Activated CD8-positive, alpha-beta T cell treated with anti-CD3 and anti-CD28 coated beads for 36 hours (primary cell): ENCODE results near the gene CMTM7. TPM values are rescaled to one million over a fixed set of nuclear protein-coding genes. Genes with fewer than 3 reads are reported as not detected.

ENCODE experiments used
- ATAC-seq: fragments of 200-7000 bp; cut with Tn5 transposase; one replicate; pipeline ENCODE4 v1.10.0; 2021; ENCODE audit warnings: mild to moderate bottlenecking, moderate library complexity
- CTCF ChIA-PET: fragments of 350-600 bp; sonication (Branson Sonifier 250); formaldehyde crosslinking; loops from one replicate; lab custom pipeline; 2021; ENCODE audit warnings: antibody characterized with exemption; lab: Charles Lee
- POLR2A ChIA-PET: fragments of 350-600 bp; sonication (Branson Sonifier 250); formaldehyde crosslinking; loops from one replicate; lab custom pipeline; 2021; ENCODE audit warnings: antibody characterized with exemption; lab: Charles Lee
- DNase-seq: peaks from one replicate; pipeline ENCODE4 v3.0.0-alpha.2; 2020
- H3K27ac Mint-ChIP-seq: one replicate; pipeline ENCODE4 v1.8.0; 2021; ENCODE audit warnings: mild to moderate bottlenecking, mixed read lengths
- H3K27me3 Mint-ChIP-seq: one replicate; pipeline ENCODE4 v1.8.0; 2021; ENCODE audit warnings: mixed read lengths
- H3K36me3 Mint-ChIP-seq: one replicate; pipeline ENCODE4 v1.8.0; 2021; ENCODE audit warnings: low read depth, mixed read lengths
- H3K4me1 Mint-ChIP-seq: one replicate; pipeline ENCODE4 v1.8.0; 2021; ENCODE audit warnings: low read depth, mixed read lengths
- H3K4me3 Mint-ChIP-seq: one replicate; pipeline ENCODE4 v1.8.0; 2021; ENCODE audit warnings: mild to moderate bottlenecking, moderate library complexity, mixed read lengths
- H3K9me3 Mint-ChIP-seq: one replicate; pipeline ENCODE4 v1.8.0; 2021; ENCODE audit warnings: mixed read lengths
- intact Hi-C: fragments of 100-400 bp; cut with micrococcal nuclease; formaldehyde crosslinking; loops from one replicate; pipeline ENCODE4 v1.10.0; 2022
- total RNA-seq, 2 experiments: library from RNA; stranded (reverse); gene quantifications; one replicate each; pipeline ENCODE4 v1.2.3, GENCODE V29; 2021
- TF ChIP-seq, protein P1 (sequence below): fragments of 200-600 bp; IDR thresholded peaks from one replicate; pipeline ENCODE4 v1.8.0; 2022; ENCODE audit warnings: antibody characterized with exemption, mild to moderate bottlenecking

The CMTM7 gene
- total RNA-seq, 2 experiments from 2014 or later: 36.1 to 37.2 TPM

DNA sequence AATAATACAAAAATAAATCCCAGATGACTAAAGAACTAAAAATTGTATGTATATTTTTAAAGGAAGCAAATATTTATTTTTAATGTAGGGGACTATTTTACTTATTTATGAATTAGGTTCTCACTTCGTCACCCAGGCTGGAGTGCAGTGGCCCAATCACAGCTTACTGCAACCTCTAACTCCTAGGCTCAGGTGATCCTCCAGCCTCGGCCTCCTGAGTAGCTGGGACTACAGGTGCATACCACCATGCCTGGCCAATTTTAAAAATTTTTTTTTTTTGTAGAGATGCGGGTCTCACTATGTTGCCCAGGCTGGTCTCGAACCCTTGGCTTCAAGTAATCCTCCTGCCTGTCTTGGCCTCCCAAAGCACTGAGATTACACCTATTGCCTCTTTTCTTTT is 42.6 kb downstream of the CMTM7 start:
- CTCF ChIA-PET: interaction anchor here (0.8 to 3.2 kb wide), 6 partner anchors 10 to 59 kb away, joined by 3 to 23 read pairs (median 10); no protein-coding TSS in a partner anchor
- Mint-ChIP-seq H3K4me1 (peaks cover 84% of the 10 kb centered on the region), H3K4me3 (no peak overlapping the region), H3K9me3 (no peaks in the 10 kb centered on the region), H3K27ac (no peak overlapping the region), H3K27me3 (no peaks in the 10 kb centered on the region), H3K36me3 (peaks cover 30% of the 10 kb centered on the region)
- ATAC-seq: no peak
- POLR2A ChIA-PET: interaction anchor here (0.9 to 3.5 kb wide), 6 partner anchors 10 to 39 kb away, joined by 3 to 34 read pairs (median 6); no protein-coding TSS in a partner anchor
- no peak for DNase-seq
- intact Hi-C loops: no loop called here
- TF ChIP-seq, protein P1, sequence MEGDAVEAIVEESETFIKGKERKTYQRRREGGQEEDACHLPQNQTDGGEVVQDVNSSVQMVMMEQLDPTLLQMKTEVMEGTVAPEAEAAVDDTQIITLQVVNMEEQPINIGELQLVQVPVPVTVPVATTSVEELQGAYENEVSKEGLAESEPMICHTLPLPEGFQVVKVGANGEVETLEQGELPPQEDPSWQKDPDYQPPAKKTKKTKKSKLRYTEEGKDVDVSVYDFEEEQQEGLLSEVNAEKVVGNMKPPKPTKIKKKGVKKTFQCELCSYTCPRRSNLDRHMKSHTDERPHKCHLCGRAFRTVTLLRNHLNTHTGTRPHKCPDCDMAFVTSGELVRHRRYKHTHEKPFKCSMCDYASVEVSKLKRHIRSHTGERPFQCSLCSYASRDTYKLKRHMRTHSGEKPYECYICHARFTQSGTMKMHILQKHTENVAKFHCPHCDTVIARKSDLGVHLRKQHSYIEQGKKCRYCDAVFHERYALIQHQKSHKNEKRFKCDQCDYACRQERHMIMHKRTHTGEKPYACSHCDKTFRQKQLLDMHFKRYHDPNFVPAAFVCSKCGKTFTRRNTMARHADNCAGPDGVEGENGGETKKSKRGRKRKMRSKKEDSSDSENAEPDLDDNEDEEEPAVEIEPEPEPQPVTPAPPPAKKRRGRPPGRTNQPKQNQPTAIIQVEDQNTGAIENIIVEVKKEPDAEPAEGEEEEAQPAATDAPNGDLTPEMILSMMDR: no peak

DNA sequence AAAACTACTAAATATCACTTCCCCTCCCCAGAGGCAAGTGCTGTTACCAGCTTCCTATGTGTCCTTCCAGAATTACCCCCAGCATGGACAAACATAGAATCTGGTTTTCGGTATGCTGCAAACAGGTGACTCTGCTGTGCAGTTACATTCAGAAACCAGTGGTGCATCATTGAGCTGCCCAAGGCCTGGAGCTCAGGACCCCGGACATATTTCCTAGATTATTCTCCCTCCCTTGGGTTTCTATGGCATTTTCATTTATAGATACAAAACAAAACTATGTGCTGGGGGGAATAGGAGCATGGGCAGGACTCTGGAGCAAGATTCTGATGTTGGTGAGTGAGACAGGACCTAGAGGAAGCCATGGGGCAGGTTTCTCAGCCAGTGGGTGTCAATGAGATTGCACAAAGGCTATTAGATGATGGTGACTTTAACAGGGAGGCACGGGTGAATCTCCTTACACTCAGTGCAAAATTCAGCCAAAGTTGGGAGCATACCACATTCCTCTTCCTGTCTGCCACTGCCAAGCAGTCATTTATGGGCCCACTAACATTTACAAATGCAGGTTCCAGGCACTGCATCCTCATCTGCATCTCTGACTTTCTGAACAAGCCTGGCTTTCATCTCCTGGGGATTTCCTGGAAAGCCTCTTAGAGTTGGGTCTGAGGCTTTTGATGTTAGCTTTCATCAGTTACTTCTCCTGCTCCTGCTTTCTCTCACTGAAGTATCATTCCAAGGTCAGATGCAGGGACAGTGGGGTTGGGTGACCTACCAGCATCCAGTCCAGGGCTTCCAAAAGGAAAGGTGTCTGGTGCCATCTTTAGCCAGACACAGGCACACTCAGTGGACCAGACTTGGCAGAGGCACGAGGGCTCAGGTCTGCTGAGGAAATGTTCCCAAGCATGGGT is 44.5 kb downstream of the CMTM7 start:
- intact Hi-C loops: no loop called here
- POLR2A ChIA-PET: interaction anchor here (1.2 to 1.4 kb wide), 2 partner anchors 13 to 20 kb away, joined by 3 to 5 read pairs; no protein-coding TSS in a partner anchor

DNA sequence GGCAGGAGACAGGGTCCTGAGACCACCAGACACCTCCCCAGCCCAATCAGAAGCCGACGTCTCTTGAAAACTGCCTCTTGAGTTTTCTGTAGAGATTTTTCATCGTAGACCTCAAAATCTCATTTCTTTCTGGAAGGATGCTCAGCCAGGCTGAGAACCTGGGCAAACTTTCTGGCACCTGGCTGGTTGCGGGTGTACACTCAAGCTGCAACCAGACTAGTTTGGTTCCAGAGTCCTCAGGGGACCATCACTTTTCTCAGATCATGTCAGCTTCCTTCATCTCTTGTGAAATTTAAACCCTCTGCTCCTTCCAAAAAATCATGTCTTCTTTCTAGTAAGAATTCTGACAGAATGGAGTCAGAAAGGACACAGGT is 45.1 kb downstream of the CMTM7 start:
- intact Hi-C loops: no loop called here
- TF ChIP-seq, protein P1: no peak
- ChIA-PET CTCF (interaction anchor here (1.6 to 3.9 kb wide), 3 partner anchors 23 to 63 kb away, joined by 4 to 18 read pairs (median 16); no protein-coding TSS in a partner anchor), POLR2A (interaction anchor here (1.2 kb wide), 1 partner anchor 14 kb away, joined by 3 read pairs; no protein-coding TSS in a partner anchor)
- H3K27me3 Mint-ChIP-seq: no peaks in the 10 kb centered on the region
- H3K27ac Mint-ChIP-seq: peak overlapping the region; percentile 88
- H3K4me3 Mint-ChIP-seq: no peak overlapping the region
- H3K4me1 Mint-ChIP-seq: peaks cover 85% of the 10 kb centered on the region
- no peak for DNase-seq
- no peaks in the 10 kb centered on the region for H3K9me3 Mint-ChIP-seq
- peaks cover 22% of the 10 kb centered on the region for H3K36me3 Mint-ChIP-seq
- no peak for ATAC-seq

More for the DNA sequence above, 44.5 kb downstream of the CMTM7 start:
- Mint-ChIP-seq H3K36me3 (peaks cover 22% of the 10 kb centered on the region), H3K4me3 (no peak overlapping the region), H3K27me3 (no peaks in the 10 kb centered on the region), H3K9me3 (no peaks in the 10 kb centered on the region), H3K4me1 (peaks cover 85% of the 10 kb centered on the region), H3K27ac (peak overlapping the region; percentile 88)
- CTCF ChIA-PET: interaction anchor here (1.0 to 3.9 kb wide), 3 partner anchors 11 to 62 kb away, joined by 3 to 18 read pairs (median 16); no protein-coding TSS in a partner anchor
- no peak for DNase-seq
- TF ChIP-seq, protein P1: no peak
- ATAC-seq: no peak

DNA sequence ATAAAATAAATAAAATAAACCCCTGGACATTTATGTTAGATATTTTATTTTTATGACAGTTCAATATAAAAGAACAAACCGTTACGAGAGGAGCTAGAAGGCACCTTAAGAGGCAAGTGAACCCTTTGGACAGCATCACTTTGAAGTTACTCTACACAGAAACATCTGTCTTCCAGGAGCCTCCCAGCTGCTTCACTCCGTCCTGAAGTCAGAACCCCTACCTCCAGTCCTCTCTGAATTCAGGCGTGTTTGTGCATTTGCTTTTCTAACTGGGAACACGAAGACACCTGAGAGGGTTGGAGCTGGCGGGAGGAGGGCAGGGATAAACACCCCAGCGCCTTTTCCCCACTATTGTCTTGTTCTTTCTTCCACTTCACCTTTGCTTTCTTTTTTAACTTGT is 46.2 kb downstream of the CMTM7 start:
- Mint-ChIP-seq H3K36me3 (peaks cover 26% of the 10 kb centered on the region), H3K9me3 (no peaks in the 10 kb centered on the region), H3K4me1 (peaks cover 83% of the 10 kb centered on the region), H3K4me3 (no peak overlapping the region), H3K27me3 (no peaks in the 10 kb centered on the region), H3K27ac (peak overlapping the region; percentile 81)
- ATAC-seq (no peak), DNase-seq (no peak)
- ChIA-PET CTCF (interaction anchor here (0.7 to 3.9 kb wide), 8 partner anchors 12 to 98 kb away, joined by 3 to 18 read pairs (median 4); no protein-coding TSS in a partner anchor), POLR2A (interaction anchor here (1.2 to 1.9 kb wide), 4 partner anchors 11 to 23 kb away, joined by 3 to 7 read pairs (median 4); no protein-coding TSS in a partner anchor)
- intact Hi-C loops: no loop called here
- TF ChIP-seq, protein P1: no peak
